Natural killer cell (primary cell): ENCODE results near the gene RNF151. TPM values are rescaled to one million over a fixed set of nuclear protein-coding genes. Genes with fewer than 3 reads are reported as not detected.

Source experiments
- ATAC-seq, 3 donors: fragments of 150-1000 bp in 2 of 3; fragments of 200-7000 bp in 1 of 3; cut with Tn5 transposase; 1 replicate in 1 of 3; 2 replicates in 2 of 3; pipeline ENCODE4 v1.10.0; 2021; ENCODE audit warnings: mild to moderate bottlenecking in 2 of 3, moderate library complexity in 2 of 3
- DNase-seq, 2 donors: peaks; one replicate each; pipeline versions ENCODE4 v3.0.0 to v3.0.0-alpha.2; 2013 to 2021; ENCODE audit warnings: mixed read lengths in 1 of 2
- H3K27ac ChIP-seq: one replicate; pipeline ENCODE4 v1.5.1; 2013; ENCODE audit warnings: mild to moderate bottlenecking, low read length
- H3K27me3 ChIP-seq: one replicate; pipeline ENCODE4 v1.6.1; 2013; ENCODE audit warnings: low read length; ENCODE audit not compliant: control insufficient read depth, insufficient read depth
- H3K36me3 ChIP-seq: one replicate; pipeline ENCODE4 v1.6.1; 2013; ENCODE audit warnings: low read length; ENCODE audit not compliant: control insufficient read depth, insufficient read depth
- H3K4me1 ChIP-seq: one replicate; pipeline ENCODE4 v1.6.1; 2013; ENCODE audit warnings: low read length; ENCODE audit not compliant: control insufficient read depth, insufficient read depth
- H3K4me3 ChIP-seq: one replicate; pipeline ENCODE4 v1.5.1; 2013; ENCODE audit warnings: low read length
- H3K9me3 ChIP-seq: one replicate; pipeline ENCODE4 v1.6.1; 2013; ENCODE audit warnings: low read length; ENCODE audit not compliant: control insufficient read depth, insufficient read depth
- H3K27ac Mint-ChIP-seq, 2 donors: one replicate each; pipeline ENCODE4 v1.8.0; 2022; ENCODE audit warnings: mild to moderate bottlenecking in 2 of 2, mixed read lengths in 2 of 2, moderate library complexity in 1 of 2
- H3K27me3 Mint-ChIP-seq, 2 donors: one replicate each; pipeline ENCODE4 v1.8.0; 2022; ENCODE audit warnings: low read depth in 2 of 2, mixed read lengths in 2 of 2
- H3K36me3 Mint-ChIP-seq: one replicate; pipeline ENCODE4 v1.8.0; 2022; ENCODE audit warnings: mixed read lengths
- H3K4me1 Mint-ChIP-seq, 2 donors: one replicate each; pipeline ENCODE4 v1.8.0; 2022; ENCODE audit warnings: mixed read lengths in 2 of 2
- H3K4me3 Mint-ChIP-seq: one replicate; pipeline ENCODE4 v1.8.0; 2022; ENCODE audit warnings: mild to moderate bottlenecking, moderate library complexity, mixed read lengths
- H3K9me3 Mint-ChIP-seq, 2 donors: one replicate each; pipeline ENCODE4 v1.8.0; 2022; ENCODE audit warnings: mixed read lengths in 2 of 2
- CTCF ChIP-seq: fragments of 200-600 bp; IDR thresholded peaks from one replicate; pipeline ENCODE4 v1.8.0; 2022; ENCODE audit warnings: antibody characterized with exemption
- WGBS: methylation state at CpG from one replicate; pipeline ENCODE4 v1.1.7; 2013; ENCODE audit warnings: missing lambda C conversion rate; ENCODE audit not compliant: insufficient coverage; 5-methylcytosine and 5-hydroxymethylcytosine counted together
- intact Hi-C: fragments of 100-400 bp; cut with micrococcal nuclease; formaldehyde crosslinking; loops from one replicate; pipeline ENCODE4 v1.14.2; 2022
- total RNA-seq, 4 donors: library from RNA; stranded (reverse); fragments of 120-200 nt in 1 of 4; gene quantifications; one replicate each; pipeline versions ENCODE4 v1.2.3 to v1.2.4, GENCODE V29; 2013 to 2022

The RNF151 gene
- total RNA-seq, 3 donors from 2014 or later (not counting 1 experiment from before 2014, with no cell fraction given): not detected

DNA sequence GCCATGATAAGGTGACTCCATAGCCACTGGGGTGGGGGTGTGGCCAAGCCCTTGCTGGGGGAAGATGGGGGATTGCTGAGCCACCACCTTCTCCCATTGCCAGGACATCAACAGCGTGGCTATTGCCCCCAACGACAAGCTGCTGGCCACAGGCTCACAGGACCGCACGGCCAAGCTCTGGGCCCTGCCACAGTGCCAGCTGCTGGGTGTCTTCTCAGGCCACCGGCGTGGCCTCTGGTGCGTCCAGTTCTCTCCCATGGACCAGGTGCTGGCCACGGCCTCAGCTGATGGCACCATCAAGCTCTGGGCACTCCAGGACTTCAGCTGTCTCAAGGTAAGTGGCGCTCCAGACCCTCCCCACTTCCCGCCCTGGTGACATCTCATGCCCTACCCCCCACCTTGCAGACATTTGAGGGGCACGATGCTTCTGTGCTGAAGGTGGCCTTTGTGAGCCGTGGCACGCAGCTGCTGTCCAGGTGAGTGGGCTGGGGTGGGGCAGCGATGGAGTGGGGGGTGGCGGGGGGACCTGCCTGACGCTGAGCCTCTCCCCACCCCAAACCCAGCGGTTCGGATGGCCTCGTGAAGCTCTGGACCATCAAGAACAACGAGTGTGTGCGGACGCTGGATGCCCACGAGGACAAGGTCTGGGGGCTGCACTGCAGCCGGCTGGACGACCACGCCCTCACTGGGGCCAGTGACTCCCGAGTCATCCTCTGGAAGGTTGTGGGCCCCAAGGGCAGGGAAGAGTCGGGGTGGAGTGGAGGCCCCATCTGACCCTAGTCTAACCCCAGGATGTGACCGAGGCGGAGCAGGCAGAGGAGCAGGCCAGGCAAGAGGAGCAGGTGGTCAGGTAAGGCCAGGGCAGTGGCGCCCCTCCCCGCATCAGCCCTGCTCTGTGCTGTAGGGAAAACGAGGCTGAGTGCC lies 10.6 kb downstream of the RNF151 start:
- 96% methylated on average over 31 of the region's 33 CpGs for WGBS
- Histone ChIP-seq H3K4me3 (no peak overlapping the region), H3K9me3 (no peaks in the 10 kb centered on the region), H3K27me3 (peaks cover 24% of the 10 kb centered on the region), H3K36me3 (peaks cover 42% of the 10 kb centered on the region), H3K4me1 (peaks cover 18% of the 10 kb centered on the region), H3K27ac (no peak overlapping the region)
- H3K4me3 Mint-ChIP-seq: no peak overlapping the region
- H3K36me3 Mint-ChIP-seq: no peaks in the 10 kb centered on the region
- intact Hi-C loops: no loop called here
- no peaks in the 10 kb centered on the region for H3K9me3 Mint-ChIP-seq
- peaks cover 6 to 8% of the 10 kb centered on the region in 2 donors for H3K4me1 Mint-ChIP-seq
- peaks cover 0 to 7% of the 10 kb centered on the region in 2 donors for H3K27me3 Mint-ChIP-seq
- no peak overlapping the region for H3K27ac Mint-ChIP-seq
- DNase-seq (no peak), ATAC-seq (no peak)
- no peak for TF ChIP-seq CTCF

DNA sequence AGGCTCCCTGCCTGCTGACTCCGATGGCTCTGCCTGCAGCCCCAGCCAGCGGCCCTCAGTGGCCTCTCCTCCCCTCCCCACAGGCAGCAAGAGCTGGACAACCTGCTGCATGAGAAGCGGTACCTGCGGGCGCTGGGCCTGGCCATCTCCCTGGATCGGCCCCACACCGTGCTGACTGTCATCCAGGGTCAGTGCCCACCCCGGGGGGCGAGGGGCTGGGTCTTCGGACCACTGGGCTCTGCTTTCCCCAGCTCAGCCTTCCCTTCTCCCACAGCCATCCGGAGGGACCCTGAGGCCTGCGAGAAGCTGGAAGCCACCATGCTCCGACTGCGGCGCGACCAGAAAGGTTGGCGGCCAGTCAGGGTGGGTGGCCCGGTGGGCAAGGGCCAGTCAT lies 11.2 kb downstream of the RNF151 start:
- Histone ChIP-seq H3K4me3 (no peak overlapping the region), H3K27me3 (peaks cover 29% of the 10 kb centered on the region)

GRCh38 chr16:1978476-1979120 lies 11.9 kb downstream of the RNF151 start:
- intact Hi-C loops: no loop called here
- 94% methylated on average over 37 of the region's 37 CpGs for WGBS

More for the DNA sequence above, 11.2 kb downstream of the RNF151 start:
- Mint-ChIP-seq H3K4me3 (no peak overlapping the region), H3K9me3 (no peaks in the 10 kb centered on the region), H3K36me3 (no peaks in the 10 kb centered on the region), H3K27me3 (peaks cover 0 to 8% of the 10 kb centered on the region in 2 donors), H3K4me1 (peaks cover under 1 to 3% of the 10 kb centered on the region in 2 donors), H3K27ac (no peak overlapping the region)
- DNase-seq (no peak), ATAC-seq (no peak)
- WGBS: 98% methylated on average over 18 of the region's 18 CpGs
- TF ChIP-seq CTCF: no peak
- Histone ChIP-seq H3K27ac (no peak overlapping the region), H3K36me3 (peaks cover 42% of the 10 kb centered on the region), H3K9me3 (no peaks in the 10 kb centered on the region), H3K4me1 (peaks cover 11% of the 10 kb centered on the region)
- intact Hi-C loops: no loop called here

More at GRCh38 chr16:1978476-1979120, 11.9 kb downstream of the RNF151 start:
- Histone ChIP-seq H3K4me1 (peaks cover 13% of the 10 kb centered on the region), H3K27me3 (peaks cover 31% of the 10 kb centered on the region), H3K9me3 (no peaks in the 10 kb centered on the region), H3K36me3 (peaks cover 42% of the 10 kb centered on the region), H3K27ac (no peak overlapping the region), H3K4me3 (no peak overlapping the region)
- H3K27me3 Mint-ChIP-seq: peaks cover 0 to 12% of the 10 kb centered on the region in 2 donors
- peaks cover 0 to 4% of the 10 kb centered on the region in 2 donors for H3K4me1 Mint-ChIP-seq
- H3K36me3 Mint-ChIP-seq: no peaks in the 10 kb centered on the region
- DNase-seq (no peak), ATAC-seq (no peak)
- no peak for TF ChIP-seq CTCF
- H3K9me3 Mint-ChIP-seq: no peaks in the 10 kb centered on the region
- H3K4me3 Mint-ChIP-seq: no peak overlapping the region
- H3K27ac Mint-ChIP-seq: no peak overlapping the region
